ENCODE data around the gene LRFN4.

LRFN4 gene

GRCh38 chr11:66879000-66879399, 22.1 kb downstream of the LRFN4 start:
- TF ChIP-seq Cebpa-rat (IDR thresholded peaks at IDR 0.05), result no peak
- Histone ChIP-seq H3K4me3 (no peak overlapping the region), H3K4me1 (peaks cover 72% of the 10 kb centered on the region)

GRCh38 chr11:66879583-66879982, 22.7 kb downstream of the LRFN4 start:
- Histone ChIP-seq H4K20me1 (no peaks in the 10 kb centered on the region), H3K27me3 (peaks cover 3% of the 10 kb centered on the region), H3K9me3 (no peaks in the 10 kb centered on the region), H3K36me3 (no peaks in the 10 kb centered on the region), H3K27ac (0 out of 2 replicates have a peak overlapping the region, but pooled peaks have one; percentile 55), H3K4me3 (no peak overlapping the region), H3K4me1 (peaks cover 70% of the 10 kb centered on the region), H3K9ac (no peak overlapping the region), H3K4me2 (peak overlapping the region; percentile 77)
- no peak for TF ChIP-seq Cebpa-rat (IDR thresholded peaks at IDR 0.05)

More at GRCh38 chr11:66879000-66879399, 22.1 kb downstream of the LRFN4 start:
- H3K27ac ChIP-seq, result no peak overlapping the region
- H3K9me3 ChIP-seq, result no peaks in the 10 kb centered on the region
- no peaks in the 10 kb centered on the region for H3K36me3 ChIP-seq
- H3K9ac ChIP-seq, result no peak overlapping the region
- peaks cover 3% of the 10 kb centered on the region for H3K27me3 ChIP-seq
- peak overlapping the region; percentile 77 for H3K4me2 ChIP-seq
- H4K20me1 ChIP-seq, result no peaks in the 10 kb centered on the region

- H3K36me3 ChIP-seq, result no peaks in the 10 kb centered on the region
- H3K4me3 ChIP-seq, result no peak overlapping the region
- peak overlapping the region; percentile 77 for H3K4me2 ChIP-seq
- TF ChIP-seq Cebpa-rat (IDR thresholded peaks at IDR 0.05), result no peak
- peak overlapping the region; percentile 55 for H3K27ac ChIP-seq
- peaks cover 66% of the 10 kb centered on the region for H3K4me1 ChIP-seq
- H4K20me1 ChIP-seq, result no peaks in the 10 kb centered on the region
- H3K9ac ChIP-seq, result peak overlapping the region; percentile 41; the same call in 1 of the 2 replicates
- peaks cover 3% of the 10 kb centered on the region for H3K27me3 ChIP-seq
- H3K9me3 ChIP-seq, result no peaks in the 10 kb centered on the region
These were observed 23.1 kb downstream of the LRFN4 start for GRCh38 chr11:66879999-66880398.

GRCh38 chr11:66880496-66881450, 23.9 kb downstream of the LRFN4 start:
- Histone ChIP-seq H3K27ac (peak overlapping the region; percentile 55), H3K4me1 (peaks cover 58% of the 10 kb centered on the region), H4K20me1 (no peaks in the 10 kb centered on the region), H3K27me3 (peaks cover under 1% of the 10 kb centered on the region), H3K36me3 (no peaks in the 10 kb centered on the region), H3K9ac (peak overlapping the region; percentile 41; the same call in 1 of the 2 replicates), H3K9me3 (no peaks in the 10 kb centered on the region), H3K4me2 (peak overlapping the region; percentile 77), H3K4me3 (no peak overlapping the region)
- TF ChIP-seq Cebpa-rat (IDR thresholded peaks at IDR 0.05), result no peak

GRCh38 chr11:66881451-66881835, 24.6 kb downstream of the LRFN4 start:
- Histone ChIP-seq H3K36me3 (no peaks in the 10 kb centered on the region), H3K27ac (peak overlapping the region; percentile 55; the same call in 1 of the 2 replicates), H3K9ac (0 out of 2 replicates have a peak overlapping the region, but pooled peaks have one; percentile 41), H3K4me1 (peaks cover 58% of the 10 kb centered on the region), H3K9me3 (no peaks in the 10 kb centered on the region), H3K4me3 (no peak overlapping the region), H3K27me3 (no peaks in the 10 kb centered on the region; the same call in 1 of the 2 replicates), H3K4me2 (peak overlapping the region; percentile 77), H4K20me1 (no peaks in the 10 kb centered on the region)
- no peak for TF ChIP-seq Cebpa-rat (IDR thresholded peaks at IDR 0.05)

GRCh38 chr11:66881927-66882452, 25.1 kb downstream of the LRFN4 start:
- Histone ChIP-seq H3K27ac (peak overlapping the region; percentile 39; the same call in 1 of the 2 replicates), H3K4me2 (peak overlapping the region; percentile 77; the same call in 1 of the 2 replicates)

GRCh38 chr11:66882561-66883015, 25.7 kb downstream of the LRFN4 start:
- H3K36me3 ChIP-seq, result no peaks in the 10 kb centered on the region
- H3K4me3 ChIP-seq, result no peak overlapping the region
- peak overlapping the region; percentile 39; the same call in 1 of the 2 replicates for H3K27ac ChIP-seq
- TF ChIP-seq Cebpa-rat (IDR thresholded peaks at IDR 0.05), result no peak
- no peaks in the 10 kb centered on the region for H3K9me3 ChIP-seq
- no peak overlapping the region for H3K4me2 ChIP-seq
- peaks cover 56% of the 10 kb centered on the region for H3K4me1 ChIP-seq
- H3K27me3 ChIP-seq, result no peaks in the 10 kb centered on the region
- no peaks in the 10 kb centered on the region for H4K20me1 ChIP-seq
- H3K9ac ChIP-seq, result peak overlapping the region; percentile 11; the same call in 1 of the 2 replicates

More at GRCh38 chr11:66881927-66882452, 25.1 kb downstream of the LRFN4 start:
- Histone ChIP-seq H3K9ac (peak overlapping the region; percentile 11; the same call in 1 of the 2 replicates), H3K36me3 (no peaks in the 10 kb centered on the region), H3K9me3 (no peaks in the 10 kb centered on the region), H3K4me1 (peaks cover 56% of the 10 kb centered on the region), H3K4me3 (no peak overlapping the region), H4K20me1 (no peaks in the 10 kb centered on the region), H3K27me3 (no peaks in the 10 kb centered on the region)
- TF ChIP-seq Cebpa-rat (IDR thresholded peaks at IDR 0.05), result no peak

- no peak overlapping the region for H3K27ac ChIP-seq
- no peaks in the 10 kb centered on the region for H3K9me3 ChIP-seq
- H3K4me3 ChIP-seq, result no peak overlapping the region
- peak overlapping the region; percentile 11; the same call in 1 of the 2 replicates for H3K9ac ChIP-seq
- H3K36me3 ChIP-seq, result no peaks in the 10 kb centered on the region
- H3K27me3 ChIP-seq, result no peaks in the 10 kb centered on the region
- no peak for TF ChIP-seq Cebpa-rat (IDR thresholded peaks at IDR 0.05)
- H4K20me1 ChIP-seq, result no peaks in the 10 kb centered on the region
- H3K4me1 ChIP-seq, result peaks cover 52% of the 10 kb centered on the region
- no peak overlapping the region for H3K4me2 ChIP-seq
These were observed 26.4 kb downstream of the LRFN4 start for GRCh38 chr11:66883016-66883965.

GRCh38 chr11:66884443-66884842, 27.6 kb downstream of the LRFN4 start:
- H4K20me1 ChIP-seq, result no peaks in the 10 kb centered on the region
- no peak for TF ChIP-seq Cebpa-rat (IDR thresholded peaks at IDR 0.05)
- no peak overlapping the region for H3K9ac ChIP-seq
- no peak overlapping the region for H3K4me3 ChIP-seq
- no peak overlapping the region for H3K27ac ChIP-seq
- H3K36me3 ChIP-seq, result no peaks in the 10 kb centered on the region
- peaks cover 41% of the 10 kb centered on the region for H3K4me1 ChIP-seq
- no peak overlapping the region for H3K4me2 ChIP-seq
- H3K27me3 ChIP-seq, result no peaks in the 10 kb centered on the region
- H3K9me3 ChIP-seq, result no peaks in the 10 kb centered on the region
